Vagina (tissue), 2 donors: ENCODE results near the gene FXYD1.

Source experiments
- CTCF ChIP-seq, 3 experiments: fragments of 450-650 bp in 2 of 3; fragments of 200-600 bp in 1 of 3; sonication (generic) in 1 of 3; IDR thresholded peaks; one replicate each; pipeline ENCODE4 v1.5.1; 2017 to 2019; ENCODE audit warnings: antibody characterized with exemption in 3 of 3, mild to moderate bottlenecking in 2 of 3, moderate library complexity in 2 of 3
- POLR2A ChIP-seq, 2 donors: fragments of 450-650 bp; IDR thresholded peaks; one replicate each; pipeline ENCODE4 v1.6.1; 2017; ENCODE audit warnings: antibody characterized with exemption in 2 of 2, mild to moderate bottlenecking in 2 of 2, moderate library complexity in 2 of 2
- POLR2AphosphoS5 ChIP-seq, 2 donors: sonication (generic); formaldehyde crosslinking; IDR thresholded peaks; one replicate each; pipeline ENCODE4 v1.9.0; 2017; ENCODE audit warnings: antibody characterized with exemption in 2 of 2, mild to moderate bottlenecking in 2 of 2, low read depth in 1 of 2; ENCODE audit not compliant: insufficient read depth in 1 of 2

GRCh38 chr19:35155441-35155840, 16.8 kb downstream of the FXYD1 start:
- TF ChIP-seq CTCF (IDR thresholded peaks at IDR 0.05), result no peak
- no peak for TF ChIP-seq POLR2AphosphoS5 (IDR thresholded peaks at IDR 0.05; ENCODE audit: insufficient read depth in 1 of 2, low read depth in 1 of 2)
- TF ChIP-seq POLR2A (IDR thresholded peaks at IDR 0.05), result no peak
